SK-N-SH (cell line): ENCODE data around the gene SHC3. TPM values are rescaled to one million over a fixed set of nuclear protein-coding genes. Genes with fewer than 3 reads are reported as not detected.

ENCODE experiments used
- CTCF ChIA-PET: fragments of 300-600, 350-600 bp; formaldehyde crosslinking; extraction: SDS; loops from one replicate; lab custom pipeline; 2021; lab: Yijun Ruan, JAX
- POLR2A ChIA-PET: fragments of 350-600 bp; sonication (Branson Sonifier 250); formaldehyde crosslinking; extraction: SDS; loops from one replicate; lab custom pipeline; 2020; ENCODE audit warnings: antibody characterized with exemption, inconsistent platforms; lab: Yijun Ruan, JAX
- DNase-seq: peaks from one replicate; pipeline ENCODE4 v3.0.0; 2012
- H2AFZ ChIP-seq: fragments of 200-600 bp; sonication (generic); 2 replicates; pipeline ENCODE4 v1.8.1; 2016; ENCODE audit warnings: antibody characterized with exemption, mild to moderate bottlenecking, low read depth
- H3F3A ChIP-seq: fragments of 200-600 bp; sonication (generic); replicated peaks from 2 replicates; pipeline ENCODE3; 2016; ENCODE audit warnings: antibody characterized with exemption, mild to moderate bottlenecking; ENCODE audit not compliant: insufficient read depth
- H3K27ac ChIP-seq, 2 experiments: fragments of 200-500 bp in 1 of 2; fragments of 200-600 bp in 1 of 2; sonication (Bioruptor generic) in 1 of 2; sonication (generic), shearing (Covaris generic) in 1 of 2; 2 replicates each; pipeline versions ENCODE4 v1.5.1 to v1.6.1; 2014 to 2016; ENCODE audit warnings: low read depth in 2 of 2, inconsistent platforms in 1 of 2, low read length in 1 of 2, mild to moderate bottlenecking in 1 of 2, mixed read lengths in 1 of 2
- H3K27me3 ChIP-seq: fragments of 200-600 bp; sonication (generic), shearing (Covaris generic); 2 replicates; pipeline ENCODE4 v1.6.1; 2016; ENCODE audit warnings: mixed run types; ENCODE audit not compliant: insufficient read depth
- H3K36me3 ChIP-seq, 2 experiments: fragments of 200-500 bp in 1 of 2; fragments of 200-600 bp in 1 of 2; sonication (Bioruptor generic) in 1 of 2; sonication (generic) in 1 of 2; replicated peaks in 1 of 2; 2 replicates each; pipeline versions ENCODE3 to v1.5.1; 2014 to 2016; ENCODE audit warnings: low read length in 1 of 2, mild to moderate bottlenecking in 1 of 2; ENCODE audit not compliant: insufficient read depth in 2 of 2, control insufficient read depth in 1 of 2
- H3K4me1 ChIP-seq, 2 experiments: fragments of 200-500 bp in 1 of 2; fragments of 200-600 bp in 1 of 2; sonication (Bioruptor generic) in 1 of 2; sonication (generic), shearing (Covaris generic) in 1 of 2; 2 replicates each; pipeline versions ENCODE4 v1.5.1 to v1.6.1; 2014 to 2016; ENCODE audit warnings: low read depth in 1 of 2, low read length in 1 of 2, mixed run types in 1 of 2; ENCODE audit not compliant: insufficient read depth in 2 of 2, control insufficient read depth in 1 of 2
- H3K4me2 ChIP-seq: fragments of 200-600 bp; sonication (generic), shearing (Covaris generic); 2 replicates; pipeline ENCODE4 v1.6.1; 2017; ENCODE audit warnings: mixed run types
- H3K4me3 ChIP-seq, 2 experiments: fragments of 200-500 bp in 1 of 2; fragments of 200-600 bp in 1 of 2; sonication (Bioruptor generic) in 1 of 2; sonication (generic), shearing (Covaris generic) in 1 of 2; 2 replicates each; pipeline versions ENCODE4 v1.5.1 to v1.8.1; 2014 to 2016; ENCODE audit warnings: low read depth in 2 of 2, inconsistent platforms in 1 of 2, low read length in 1 of 2, mild to moderate bottlenecking in 1 of 2, mixed read lengths in 1 of 2, moderate library complexity in 1 of 2
- H3K79me2 ChIP-seq: fragments of 200-600 bp; sonication (generic); 2 replicates; pipeline ENCODE4 v1.8.1; 2017; ENCODE audit warnings: mild to moderate bottlenecking; ENCODE audit not compliant: insufficient read depth
- H3K9ac ChIP-seq: fragments of 200-600 bp; sonication (generic); 2 replicates; pipeline ENCODE4 v1.6.1; 2017; ENCODE audit warnings: mixed run types
- H3K9me2 ChIP-seq: fragments of 200-600 bp; sonication (generic); 2 replicates; pipeline ENCODE4 v1.6.1; 2017; ENCODE audit warnings: mixed run types
- H3K9me3 ChIP-seq: fragments of 200-600 bp; sonication (generic); 2 replicates; pipeline ENCODE4 v1.6.1; 2017; ENCODE audit warnings: mixed run types, mild to moderate bottlenecking, moderate library complexity
- H4K20me1 ChIP-seq: fragments of 200-600 bp; sonication (generic); 2 replicates; pipeline ENCODE4 v1.6.1; 2017; ENCODE audit warnings: mild to moderate bottlenecking, mixed run types; ENCODE audit not compliant: insufficient read depth
- CHD2 ChIP-seq: fragments of 150-350 bp; IDR thresholded peaks from 2 replicates; pipeline ENCODE4 v1.6.1; 2018; ENCODE audit warnings: low read length; ENCODE audit not compliant: partially characterized antibody
- CTCF ChIP-seq: fragments of 200-600 bp; sonication (generic); IDR thresholded peaks from 2 replicates; pipeline ENCODE4 v1.6.1; 2017; ENCODE audit warnings: antibody characterized with exemption, mild to moderate bottlenecking, moderate library complexity
- ELF1 ChIP-seq: IDR thresholded peaks from 2 replicates; pipeline ENCODE4 v1.4.0; 2012
- EP300 ChIP-seq, 2 experiments: IDR thresholded peaks; 2 replicates each; pipeline versions ENCODE4 v1.4.0 to v1.6.1; 2012; ENCODE audit warnings: borderline replicate concordance in 1 of 2, low read depth in 1 of 2, low read length in 1 of 2
- GABPA ChIP-seq: IDR thresholded peaks from 2 replicates; pipeline ENCODE4 v1.4.0; 2012; ENCODE audit warnings: low read depth, mild to moderate bottlenecking
- GATA2 ChIP-seq: sonication (generic); formaldehyde crosslinking; IDR thresholded peaks from 2 replicates; pipeline ENCODE4 v1.5.0; 2020; ENCODE audit warnings: mild to moderate bottlenecking, missing genetic modification reagents
- JUND ChIP-seq: IDR thresholded peaks from 2 replicates; pipeline ENCODE4 v1.4.0; 2012
- MAX ChIP-seq: IDR thresholded peaks from 2 replicates; pipeline ENCODE4 v1.4.0; 2012; ENCODE audit warnings: low read depth
- NFIC ChIP-seq: IDR thresholded peaks from 2 replicates; pipeline ENCODE4 v1.4.0; 2012; ENCODE audit warnings: borderline replicate concordance
- PBX3 ChIP-seq: IDR thresholded peaks from 2 replicates; pipeline ENCODE4; 2012
- RAD21 ChIP-seq: IDR thresholded peaks from 2 replicates; pipeline ENCODE4 v1.6.1; 2012; ENCODE audit warnings: mild to moderate bottlenecking, low read length
- RFX5 ChIP-seq: IDR thresholded peaks from 2 replicates; pipeline ENCODE4 v1.6.1; 2012; ENCODE audit warnings: mild to moderate bottlenecking, improper control_type of control experiment, low read length
- RXRA ChIP-seq: IDR thresholded peaks from 2 replicates; pipeline ENCODE4 v1.4.0; 2012; ENCODE audit warnings: low read depth, mild to moderate bottlenecking, borderline replicate concordance
- SIN3A ChIP-seq: IDR thresholded peaks from 2 replicates; pipeline ENCODE4 v1.6.1; 2012; ENCODE audit warnings: low read depth, mild to moderate bottlenecking, low read length, moderate library complexity, borderline replicate concordance
- SMC3 ChIP-seq: IDR thresholded peaks from 2 replicates; pipeline ENCODE4 v1.6.1; 2012; ENCODE audit warnings: low read depth, low read length, improper control_type of control experiment
- WGBS: methylation state at CpG from one replicate; pipeline ENCODE4 v1.1.6; 2017; ENCODE audit warnings: low lambda C conversion rate; 5-methylcytosine and 5-hydroxymethylcytosine counted together
- polyA plus RNA-seq, 3 experiments: library from polyadenylated mRNA; depleted of rRNA; stranded (reverse); fragments of >200 nt; gene quantifications; 2 replicates each; pipeline ENCODE4 v1.2.3, GENCODE V29; 2012

Gene SHC3
- polyA plus RNA-seq, 1 of the 3 experiments (the other 2 are of a cell fraction), result 3.2 TPM

- Histone ChIP-seq H3K9me3 (no peaks in the 10 kb centered on the region), H2AFZ (no peak overlapping the region), H3K27ac (no peak overlapping the region), H3K4me2 (no peak overlapping the region), H3K9ac (no peak overlapping the region), H3F3A (no peaks in the 10 kb centered on the region), H3K27me3 (no peaks in the 10 kb centered on the region), H3K36me3 (no peaks in the 10 kb centered on the region), H3K4me3 (no peak overlapping the region), H3K79me2 (no peaks in the 10 kb centered on the region), H3K9me2 (no peaks in the 10 kb centered on the region), H4K20me1 (no peaks in the 10 kb centered on the region), H3K4me1 (no peaks in the 10 kb centered on the region)
- DNase-seq, result no peak
- CTCF ChIA-PET, result interaction anchor here (0.7 kb wide), 1 partner anchor 201 kb away, joined by 3 read pairs; no protein-coding TSS in a partner anchor
- TF ChIP-seq RXRA (no peak), GABPA (no peak), ELF1 (no peak), CHD2 (no peak), RFX5 (no peak)
- POLR2A ChIA-PET, result no interaction called here
- 41% methylated on average over 5 of the region's 5 CpGs for WGBS
Observed at GRCh38 chr9:89204801-89205200, 26.2 kb upstream of the SHC3 start.

GRCh38 chr9:89195131-89195797 lies 16.6 kb upstream of the SHC3 start:
- 34% methylated on average over 5 of the region's 5 CpGs for WGBS
- H3K4me3 ChIP-seq, result no peak overlapping the region
- H3K4me1 ChIP-seq, result no peaks in the 10 kb centered on the region; a peak in 1 of 4 replicates
- H3K27ac ChIP-seq, result no peak overlapping the region
- H3K9me3 ChIP-seq, result no peaks in the 10 kb centered on the region
- no peak overlapping the region for H3K9ac ChIP-seq
- H3K79me2 ChIP-seq, result no peaks in the 10 kb centered on the region
- no peaks in the 10 kb centered on the region for H3F3A ChIP-seq
- H3K36me3 ChIP-seq, result no peaks in the 10 kb centered on the region
- H3K4me2 ChIP-seq, result no peak overlapping the region
- no peaks in the 10 kb centered on the region for H3K27me3 ChIP-seq
- TF ChIP-seq SIN3A (no peak), JUND (no peak), RXRA (no peak), RFX5 (no peak), EP300 (IDR thresholded peaks at IDR 0.05; ENCODE audit: borderline replicate concordance in 1 of 2, low read depth in 1 of 2, low read length in 1 of 2) (no peak), MAX (no peak), SMC3 (no peak)
- CTCF ChIA-PET, result no interaction called here
- no peak for DNase-seq
- H3K9me2 ChIP-seq, result no peaks in the 10 kb centered on the region
- POLR2A ChIA-PET, result no interaction called here
- H2AFZ ChIP-seq, result no peak overlapping the region
- no peaks in the 10 kb centered on the region for H4K20me1 ChIP-seq

GRCh38 chr9:89194421-89195130 lies 16.0 kb upstream of the SHC3 start:
- no peaks in the 10 kb centered on the region for H4K20me1 ChIP-seq
- no peaks in the 10 kb centered on the region for H3K9me3 ChIP-seq
- ChIA-PET POLR2A (no interaction called here), CTCF (no interaction called here)
- no peaks in the 10 kb centered on the region for H3K27me3 ChIP-seq
- H3K9me2 ChIP-seq, result no peaks in the 10 kb centered on the region
- no peaks in the 10 kb centered on the region for H3F3A ChIP-seq
- H3K4me1 ChIP-seq, result no peaks in the 10 kb centered on the region; a peak in 1 of 4 replicates
- no peak overlapping the region for H3K9ac ChIP-seq
- no peaks in the 10 kb centered on the region for H3K79me2 ChIP-seq
- no peak overlapping the region for H3K4me2 ChIP-seq
- no peak overlapping the region for H2AFZ ChIP-seq
- no peak for TF ChIP-seq JUND
- no peak for TF ChIP-seq PBX3
- TF ChIP-seq RAD21, result no peak
- no peak for TF ChIP-seq NFIC
- TF ChIP-seq GATA2 (CRISPR knock-in tag), result no peak
- TF ChIP-seq CTCF, result no peak
- no peak for TF ChIP-seq ELF1
- no peak overlapping the region for H3K27ac ChIP-seq
- no peaks in the 10 kb centered on the region for H3K36me3 ChIP-seq
- no peak overlapping the region for H3K4me3 ChIP-seq
- 68% methylated on average over 4 of the region's 4 CpGs for WGBS
- no peak for DNase-seq
